H4 (cell line): ENCODE results near the gene ARL16. TPM values are rescaled to one million over a fixed set of nuclear protein-coding genes. Genes with fewer than 3 reads are reported as not detected.

Experiments
- DNase-seq: peaks from one replicate; pipeline ENCODE4 v3.0.0-alpha.2; 2015; ENCODE audit warnings: low spot score
- total RNA-seq: library from RNA; depleted of rRNA; stranded (reverse); fragments of >200 nt; shearing (Covaris generic); gene quantifications from 2 replicates; pipeline ENCODE4 v1.2.3, GENCODE V29; 2014

Gene ARL16
- total RNA-seq, 1 experiment from 2014 or later, result 31.1 TPM

GRCh38 chr17:81667754-81668153 is 15.8 kb downstream of the ARL16 start:
- no peak for DNase-seq

- peak; percentile 94 for DNase-seq
Observed at GRCh38 chr17:81666342-81667191, 17.0 kb downstream of the ARL16 start, which contains the start of the genes CCDC137 and OXLD1. Gene CCDC137, plus strand, starts transcription at chr17:81666737. Its CDS starts 30 bp downstream, at chr17:81666767. Gene OXLD1, minus strand, starts transcription at chr17:81666605. Its CDS starts 28 bp downstream, at chr17:81666577.

- DNase-seq, result no peak
Observed at GRCh38 chr17:81666092-81666341, 17.6 kb downstream of the ARL16 start.

GRCh38 chr17:81665205-81666091 is 18.1 kb downstream of the ARL16 start:
- no peak for DNase-seq

- DNase-seq, result no peak
Observed at GRCh38 chr17:81664051-81664470, 19.5 kb downstream of the ARL16 start.

- no peak for DNase-seq
Observed at GRCh38 chr17:81662002-81662401, 21.6 kb downstream of the ARL16 start.

- no peak for DNase-seq
Observed at GRCh38 chr17:81660441-81660840, 23.2 kb downstream of the ARL16 start.

- no peak for DNase-seq
Observed at GRCh38 chr17:81659038-81659437, 24.6 kb downstream of the ARL16 start.

- DNase-seq, result no peak
Observed at GRCh38 chr17:81656835-81657234, 26.8 kb downstream of the ARL16 start.

- no peak for DNase-seq
Observed at GRCh38 chr17:81656118-81656743, 27.4 kb downstream of the ARL16 start, which contains the start of gene PDE6G. Gene PDE6G, minus strand, starts transcription at chr17:81656542. Its CDS starts 3,237 bp downstream, at chr17:81653305.

- DNase-seq, result no peak
Observed at GRCh38 chr17:81655378-81656117, 28.0 kb downstream of the ARL16 start.

- no peak for DNase-seq
Observed at GRCh38 chr17:81652906-81653771, 30.5 kb downstream of the ARL16 start.

- peak; percentile 48 for DNase-seq
Observed at GRCh38 chr17:81651692-81652091, 31.9 kb downstream of the ARL16 start.

GRCh38 chr17:81650951-81651350 is 32.6 kb downstream of the ARL16 start:
- DNase-seq, result no peak

- DNase-seq, result no peak
Observed at GRCh38 chr17:81648707-81649085, 34.9 kb downstream of the ARL16 start.

- no peak for DNase-seq
Observed at GRCh38 chr17:81648013-81648706, 35.4 kb downstream of the ARL16 start.

GRCh38 chr17:81647640-81648012 is 36.0 kb downstream of the ARL16 start:
- DNase-seq, result no peak

- DNase-seq, result no peak
Observed at GRCh38 chr17:81646869-81647600, 36.6 kb downstream of the ARL16 start.
